Stimulated activated CD8-positive, alpha-beta memory T cell treated with anti-CD3 and anti-CD28 coated beads, Interleukin-7, amount 100 ng/mL, for 4 hours (primary cell): ENCODE results near the gene CPNE5.

Experiments
- DNase-seq, 2 donors: peaks; one replicate each; pipeline ENCODE4 v3.0.0-alpha.2; 2020; ENCODE audit warnings: low read depth in 2 of 2

CPNE5 gene

GRCh38 chr6:36838896-36839748 lies at the start of gene CPNE5:
Gene CPNE5 (minus strand): TSS chr6:36839444. CDS start chr6:36839377, 67 bp downstream.
- no peak for DNase-seq

GRCh38 chr6:36888115-36888643 lies 48.9 kb upstream of the CPNE5 start:
- DNase-seq = no peak

GRCh38 chr6:36886950-36887618 lies 47.8 kb upstream of the CPNE5 start:
- no peak for DNase-seq

GRCh38 chr6:36885461-36886401 lies 46.5 kb upstream of the CPNE5 start, which contains the start of gene C6orf89:
Gene C6orf89 (plus strand): TSS chr6:36885952. CDS start chr6:36899445, 13,493 bp downstream.
- peak; percentile 95 to 98 for DNase-seq

GRCh38 chr6:36884610-36885009 lies 45.4 kb upstream of the CPNE5 start:
- DNase-seq = no peak

GRCh38 chr6:36875250-36875633 lies 36.0 kb upstream of the CPNE5 start:
- no peak for DNase-seq

GRCh38 chr6:36874443-36875249 lies 35.4 kb upstream of the CPNE5 start, which contains the start of gene PPIL1:
Gene PPIL1 (minus strand): TSS chr6:36874803. CDS start chr6:36874772, 31 bp downstream.
- DNase-seq = peak; percentile 71

GRCh38 chr6:36873612-36874442 lies 34.6 kb upstream of the CPNE5 start:
- DNase-seq = no peak

- no peak for DNase-seq
Measured at GRCh38 chr6:36873115-36873514, 33.9 kb upstream of the CPNE5 start.

- DNase-seq = no peak
Measured at GRCh38 chr6:36871686-36872085, 32.4 kb upstream of the CPNE5 start.

- no peak for DNase-seq
Measured at GRCh38 chr6:36867471-36868224, 28.4 kb upstream of the CPNE5 start.

GRCh38 chr6:36865835-36866234 lies 26.6 kb upstream of the CPNE5 start:
- DNase-seq = no peak

- DNase-seq = no peak
Measured at GRCh38 chr6:36863670-36864540, 24.7 kb upstream of the CPNE5 start.

GRCh38 chr6:36862848-36863382 lies 23.7 kb upstream of the CPNE5 start:
- DNase-seq = no peak

- no peak for DNase-seq
Measured at GRCh38 chr6:36862164-36862847, 23.1 kb upstream of the CPNE5 start.

- no peak for DNase-seq
Measured at GRCh38 chr6:36860126-36860525, 20.9 kb upstream of the CPNE5 start.

GRCh38 chr6:36858407-36858981 lies 19.2 kb upstream of the CPNE5 start:
- no peak for DNase-seq
